ENCODE measurements around the gene PAM16.
"Not testable (repeated sequence)": the region's sequence is repeated elsewhere in the genome, so short reads cannot be mapped to it uniquely, and the experiment has no call there.

The PAM16 gene

DNA sequence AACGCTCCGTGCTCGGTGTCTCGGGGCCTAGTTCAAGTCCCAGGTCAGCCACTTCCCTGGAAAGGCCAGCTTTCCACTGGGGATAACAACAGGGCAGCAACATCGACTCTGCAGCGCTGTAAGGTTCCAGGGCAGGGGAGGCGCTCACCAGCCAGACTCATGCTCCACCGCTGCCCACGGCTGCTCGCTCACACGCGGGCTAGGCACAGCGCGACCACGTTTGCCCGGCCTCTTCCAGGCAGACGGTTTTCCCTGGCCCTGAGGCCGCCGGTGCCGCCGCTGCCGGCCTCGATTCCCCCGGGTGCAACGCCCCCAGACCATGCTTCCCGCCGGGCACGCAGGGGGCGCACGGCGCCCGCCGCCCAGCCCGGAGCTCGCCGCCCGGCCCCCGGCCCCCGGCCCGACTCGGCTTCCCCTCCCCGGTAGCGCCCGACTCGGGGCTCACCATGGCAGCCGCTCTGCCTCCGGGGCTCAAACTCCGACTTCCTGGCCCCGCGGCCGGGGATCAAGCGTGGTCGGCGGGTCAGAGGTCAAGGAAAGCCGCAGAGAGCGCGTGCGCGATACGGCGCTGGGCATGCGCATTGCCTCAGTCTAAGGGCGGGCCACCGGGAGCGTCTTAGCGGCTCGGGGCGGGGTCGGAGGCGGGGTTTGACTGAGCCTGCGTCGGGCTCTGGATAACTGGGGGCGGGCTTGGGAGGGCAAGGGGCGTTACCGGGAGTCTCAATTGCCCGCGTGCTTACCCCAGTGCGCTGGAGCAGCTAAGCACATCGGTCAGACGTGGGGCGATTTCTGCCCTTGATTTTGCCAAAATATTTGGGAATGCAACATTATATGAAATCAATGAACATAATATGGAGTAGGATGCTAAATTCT is at the start of gene PAM16:
Gene PAM16, minus strand, starts transcription at position 535 of the 873 bp plus-strand sequence. Its CDS starts 87 bp downstream, at position 448.
- DNase-seq = peak; percentile 87

DNA sequence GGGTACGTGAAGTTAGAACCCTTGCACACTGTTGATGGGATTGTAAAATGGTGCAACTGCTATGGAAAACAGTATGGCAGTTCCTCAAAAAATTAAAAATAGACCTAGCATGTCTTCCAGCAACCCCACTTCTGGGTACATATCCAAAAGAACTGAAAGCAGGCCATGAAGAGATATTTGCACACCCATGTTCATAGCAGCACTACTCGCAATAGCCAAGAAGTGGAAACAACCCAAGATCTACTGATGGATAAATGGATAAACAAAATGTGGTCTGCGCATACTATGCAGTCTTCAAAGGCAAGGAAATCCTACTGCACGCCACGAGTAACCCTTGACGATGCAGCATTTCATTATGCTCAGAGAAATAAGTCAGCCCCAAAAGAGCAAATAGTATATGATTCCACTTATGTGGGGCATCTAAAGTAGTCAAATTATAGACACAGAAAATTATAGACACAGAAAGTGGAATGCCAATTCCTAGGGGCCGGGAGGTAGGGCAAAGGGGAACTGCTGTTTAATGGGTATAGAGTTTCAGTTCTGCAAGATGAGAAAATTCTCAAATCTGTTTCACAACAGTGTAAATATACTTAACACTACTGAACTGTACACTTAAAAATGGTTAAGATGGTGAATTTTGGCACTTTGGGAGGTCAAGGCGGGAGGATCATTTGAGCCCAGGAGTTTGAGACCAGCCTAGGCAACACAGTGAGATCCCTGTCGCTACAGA is 48.0 kb upstream of the PAM16 start:
- no peak for DNase-seq

DNA sequence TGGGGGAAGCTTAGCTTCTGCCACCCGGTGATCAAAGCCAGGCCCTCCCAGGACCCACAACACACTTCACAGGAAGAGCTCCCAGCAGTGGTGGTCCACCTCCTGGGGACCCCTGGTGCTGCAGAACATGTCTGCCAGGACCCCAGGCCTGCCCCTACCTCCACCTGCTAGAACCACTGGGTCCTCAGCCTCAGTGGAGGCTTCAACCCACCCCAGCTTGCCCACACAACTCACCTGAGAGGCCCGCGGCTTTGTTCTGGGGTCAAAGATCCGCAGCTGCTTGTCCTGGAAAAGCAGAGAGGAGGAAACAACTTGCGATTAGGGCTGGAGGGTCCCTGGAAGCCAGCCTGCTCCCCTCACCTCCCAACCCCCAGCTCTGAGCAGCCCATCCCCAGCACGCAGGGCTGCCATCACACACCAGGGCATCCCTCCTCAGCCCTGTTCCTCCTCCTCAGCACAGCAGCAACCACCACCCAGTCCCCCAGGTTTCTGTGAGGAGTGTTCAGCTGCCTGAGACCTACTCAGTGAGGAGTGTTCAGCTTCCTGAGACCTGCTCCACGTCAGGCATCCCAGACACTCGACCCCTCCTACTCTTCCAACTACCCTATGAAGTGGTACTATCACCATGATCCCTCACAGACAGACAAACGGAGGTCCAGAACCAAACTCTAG is 44.1 kb upstream of the PAM16 start:
- no peak for DNase-seq

DNA sequence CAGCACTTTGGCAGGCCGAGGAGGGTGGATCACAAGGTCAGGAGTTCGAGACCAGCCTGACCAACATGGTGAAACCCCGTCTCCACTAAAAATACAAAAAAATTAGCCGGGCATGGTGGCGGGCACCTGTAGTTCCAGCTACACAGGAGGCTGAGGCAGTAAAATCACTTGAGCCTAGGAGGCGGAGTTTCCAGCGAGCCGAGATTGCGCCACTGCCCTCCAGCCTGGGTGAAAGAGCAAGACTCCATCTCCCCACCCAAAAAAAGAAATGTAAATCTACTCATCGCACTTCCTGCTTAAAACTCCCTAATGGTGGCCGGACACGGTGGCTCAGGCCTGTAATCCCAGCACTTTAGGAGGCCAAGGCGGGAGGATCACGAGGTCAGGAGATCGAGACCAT is 42.7 kb upstream of the PAM16 start:
- not testable (repeated sequence) for DNase-seq

DNA sequence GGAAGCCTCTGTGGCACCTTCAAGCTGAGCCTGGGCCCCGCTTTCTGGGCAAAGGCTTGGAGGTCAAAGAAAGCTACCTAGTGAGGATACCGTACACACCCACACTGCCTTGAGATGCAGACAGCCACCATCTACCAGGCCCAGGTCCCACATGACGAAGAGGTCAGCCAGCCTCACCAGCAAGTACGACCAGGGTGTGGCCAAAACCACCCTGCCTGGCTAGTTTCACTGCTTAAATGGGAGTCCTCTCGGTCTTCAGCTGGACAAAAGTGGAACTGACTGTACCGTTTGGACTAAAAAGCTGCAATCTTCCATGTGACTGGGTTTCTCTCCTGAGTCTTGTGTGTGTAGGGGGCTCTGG is 42.1 kb upstream of the PAM16 start:
- DNase-seq = no peak

DNA sequence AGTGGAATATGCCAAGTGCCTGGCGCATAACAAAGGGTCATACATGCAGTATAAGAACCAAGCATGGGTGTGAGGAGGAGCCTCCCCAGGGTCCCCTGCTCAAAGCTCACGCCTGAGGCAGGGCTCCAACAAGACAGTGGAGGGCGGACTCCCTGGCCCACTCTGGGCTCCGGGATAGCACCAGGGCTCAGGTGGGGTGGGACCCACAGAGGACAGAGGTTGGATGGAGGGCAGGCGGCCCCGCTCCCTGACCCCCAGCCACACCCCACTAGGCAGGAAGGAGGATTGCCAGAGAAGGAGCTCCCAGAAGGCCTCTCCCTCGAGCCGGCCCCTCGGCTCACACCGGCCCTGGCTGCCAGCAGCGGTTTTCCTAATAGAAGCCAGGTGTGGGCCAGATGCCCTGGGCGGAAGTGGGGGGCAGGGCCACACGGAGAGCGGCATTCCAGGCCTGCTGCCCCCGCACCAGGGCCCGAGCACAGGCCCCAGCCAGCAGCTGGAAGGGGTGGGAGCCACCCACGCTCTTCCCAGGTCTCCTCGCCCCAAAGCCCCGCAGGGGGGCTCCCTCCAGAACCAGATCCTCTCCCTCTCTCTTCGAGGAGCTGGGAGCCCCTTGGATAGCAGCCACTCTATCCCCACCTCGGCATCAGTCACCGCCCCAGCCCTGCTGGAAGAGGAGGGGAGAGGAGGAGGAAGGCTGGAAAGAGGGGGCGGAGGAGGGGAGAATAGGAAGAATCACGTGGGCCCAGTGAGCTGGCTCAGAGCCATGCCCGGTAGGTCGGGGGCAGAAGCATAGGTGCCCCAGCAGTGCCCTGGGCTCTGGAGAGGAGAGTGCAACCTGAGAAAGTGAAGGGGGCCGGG is 41.5 kb upstream of the PAM16 start:
- DNase-seq = no peak

DNA sequence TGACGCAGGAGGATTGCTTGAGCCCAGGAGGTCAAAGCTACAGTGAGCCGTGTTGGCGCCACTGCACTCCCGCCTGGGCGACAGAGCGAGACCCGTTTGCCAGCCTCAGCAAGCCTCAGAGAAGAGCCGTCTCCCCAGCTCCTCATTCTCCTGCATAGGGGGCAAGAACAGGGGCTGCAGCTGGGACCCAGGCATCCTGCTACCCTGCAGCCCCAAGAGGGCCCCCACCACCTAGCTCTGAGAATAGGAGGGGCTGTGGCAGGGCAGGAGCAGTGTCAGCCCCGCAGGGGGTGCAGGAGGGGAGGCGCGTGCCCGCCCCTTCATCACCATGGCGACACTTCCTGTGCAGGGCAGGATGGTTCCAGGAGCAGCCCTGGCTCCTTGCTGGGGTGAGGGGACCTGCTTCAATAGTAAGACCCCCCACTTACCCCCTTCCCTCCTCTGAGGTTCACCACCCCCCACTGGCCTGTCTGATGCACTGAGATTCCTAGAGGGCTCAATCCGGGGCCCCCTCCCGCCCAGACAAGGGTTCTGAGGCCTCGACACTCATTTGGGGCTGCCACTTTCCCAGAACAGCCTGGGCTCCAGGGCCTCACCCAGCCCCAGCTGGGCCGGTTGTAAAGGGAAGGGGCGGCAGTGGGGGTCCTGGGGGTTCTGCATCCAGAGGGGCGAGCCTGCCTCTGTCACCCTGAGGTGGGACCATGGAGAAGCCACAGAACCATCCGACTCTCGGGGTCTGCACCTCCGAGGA is 40.7 kb upstream of the PAM16 start:
- no peak for DNase-seq

DNA sequence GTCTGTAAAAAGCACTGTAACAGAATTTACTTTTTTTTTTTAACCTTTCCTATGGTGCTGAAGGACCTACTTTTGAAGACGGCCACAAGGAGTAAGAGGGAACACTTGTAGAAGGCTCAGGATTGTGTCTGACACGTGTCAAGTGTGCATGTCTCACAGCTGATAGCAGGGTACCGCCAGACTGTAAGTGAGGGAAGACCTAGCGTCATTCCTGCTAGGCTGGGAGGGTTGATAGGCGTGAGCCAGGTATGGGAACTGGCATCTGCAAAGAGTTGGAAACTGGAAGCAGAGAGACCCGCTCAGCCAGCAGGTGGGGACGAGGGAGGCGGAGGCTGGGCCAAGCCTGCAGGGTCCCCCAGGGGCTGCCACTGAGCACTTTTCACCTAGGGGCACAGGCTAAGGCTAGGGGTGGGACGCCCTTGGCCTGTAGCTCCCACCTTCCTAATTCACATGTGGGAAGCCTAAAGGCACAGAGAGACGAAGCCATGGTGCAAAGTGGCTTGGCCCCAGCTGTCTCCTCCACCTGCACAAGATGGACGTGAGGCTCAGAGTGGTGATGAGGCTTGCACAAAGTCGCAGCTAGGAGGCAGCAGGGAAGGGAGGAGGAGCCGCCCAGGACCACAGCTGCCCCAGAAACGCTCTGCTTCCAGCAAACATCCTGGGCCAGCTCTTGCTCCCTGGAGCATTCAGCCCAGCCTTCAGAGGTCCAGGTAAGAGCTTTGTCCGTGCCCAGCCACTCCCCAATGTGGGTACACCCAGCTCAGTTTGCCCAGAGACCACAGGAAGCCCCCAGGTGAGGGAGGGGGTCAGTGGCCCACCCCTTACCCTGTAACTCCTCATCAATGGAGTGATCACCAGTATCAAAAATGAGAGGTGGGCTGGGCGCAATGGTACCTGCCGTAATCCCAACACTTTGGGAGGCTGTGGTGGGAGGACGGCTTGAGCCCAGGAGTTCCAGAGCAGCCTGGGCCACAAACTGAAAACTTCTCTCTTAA is 39.4 kb upstream of the PAM16 start:
- no peak for DNase-seq

DNA sequence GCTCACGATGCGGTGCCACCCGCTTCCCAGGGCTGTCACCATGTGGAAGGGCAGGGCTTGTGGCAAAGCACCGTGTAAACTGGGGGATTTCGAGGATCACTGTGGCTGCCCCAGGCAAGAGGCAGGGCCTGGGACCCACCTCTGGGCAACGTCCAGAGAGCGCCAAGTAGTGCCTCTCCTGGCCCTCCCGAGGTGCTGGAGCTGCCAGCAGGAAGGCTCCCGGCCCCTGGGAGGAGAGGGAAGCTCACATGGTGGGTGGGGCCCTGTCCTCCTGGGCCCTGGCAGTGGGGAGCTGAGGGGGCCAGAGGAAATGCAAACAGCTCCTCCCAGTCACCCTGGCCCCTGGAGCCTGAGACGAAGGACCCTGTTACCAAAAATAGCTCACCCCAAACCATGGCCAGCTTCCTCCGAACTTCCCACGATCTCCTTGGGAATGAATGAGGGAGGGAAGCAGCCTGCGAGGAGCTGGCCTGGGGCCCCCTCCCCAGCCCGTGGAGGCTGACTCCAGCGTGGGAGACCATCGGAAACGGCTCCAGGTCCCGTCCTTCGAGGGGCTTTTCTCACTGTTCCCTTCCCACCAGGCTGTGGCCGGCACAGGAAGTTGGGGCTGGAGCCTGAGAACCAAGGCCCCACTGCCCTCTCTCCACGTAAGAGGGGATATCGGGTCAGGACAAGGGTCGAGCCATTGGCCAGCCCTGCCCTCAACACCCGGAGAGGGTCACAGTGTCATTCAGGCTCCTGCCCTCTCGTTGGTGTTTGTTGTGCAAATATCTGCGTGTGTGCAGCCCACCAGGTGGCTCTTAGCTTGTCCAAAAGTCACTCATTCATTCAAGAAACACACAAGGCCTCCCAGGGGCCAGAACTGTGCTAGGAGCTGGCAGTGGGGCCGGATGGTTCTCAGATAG is 38.2 kb upstream of the PAM16 start:
- DNase-seq = no peak

DNA sequence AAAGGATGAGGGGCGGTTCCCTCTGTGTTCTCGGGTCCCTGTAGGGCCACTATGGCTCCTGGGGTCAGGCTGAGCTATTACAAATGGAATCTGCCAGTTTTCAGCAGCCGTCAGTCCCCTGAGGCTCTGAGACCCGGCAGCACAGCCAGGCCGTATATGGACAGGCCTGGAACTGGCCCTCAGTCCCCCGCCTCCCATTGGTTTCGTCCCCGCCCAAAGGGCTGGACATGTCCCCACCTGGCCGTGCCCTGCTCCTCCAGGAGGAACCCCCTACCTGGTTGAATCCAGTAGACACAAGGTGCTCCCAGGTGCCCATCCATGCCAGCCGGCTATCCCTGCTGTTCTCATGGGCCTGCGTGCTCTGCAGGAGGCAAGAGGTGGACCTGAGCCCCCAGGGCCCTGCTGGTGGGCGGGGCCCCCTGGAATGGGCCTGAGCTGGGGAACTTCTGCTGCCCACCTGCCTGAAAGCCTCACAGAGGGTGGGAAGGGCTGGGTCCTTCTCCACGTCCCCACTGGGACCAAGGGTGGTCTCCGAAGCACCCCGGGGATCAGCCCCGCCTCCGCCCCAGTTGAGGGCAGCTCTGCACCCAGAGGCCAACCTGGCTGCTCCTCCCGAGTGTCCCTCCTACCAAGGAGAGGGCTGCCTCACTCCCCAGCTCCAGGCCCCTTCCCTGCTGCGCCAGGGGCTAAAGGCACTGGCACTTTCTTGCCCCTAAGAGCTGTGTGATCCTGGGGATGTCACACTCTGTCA is 37.3 kb upstream of the PAM16 start:
- DNase-seq = no peak

DNA sequence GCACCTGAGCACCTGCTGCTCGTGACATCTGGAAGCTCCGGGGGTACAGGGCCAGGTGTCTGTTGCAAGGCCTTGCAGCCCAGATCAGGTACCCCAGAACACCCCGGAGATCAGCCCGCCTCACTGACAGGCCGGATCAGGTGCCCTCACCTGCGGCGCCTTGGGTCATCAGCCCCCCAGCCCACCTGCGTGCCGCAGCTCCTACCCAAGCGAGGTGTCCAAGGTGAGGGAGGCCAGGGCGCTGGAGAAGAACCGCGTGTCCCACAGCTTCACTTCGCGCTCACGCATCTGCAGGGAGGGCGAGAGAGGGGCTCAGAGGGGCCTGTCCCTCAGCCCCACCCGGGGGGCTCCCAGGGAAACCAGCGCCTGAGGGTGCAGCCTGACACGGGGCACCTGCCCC is 36.7 kb upstream of the PAM16 start:
- no peak for DNase-seq

DNA sequence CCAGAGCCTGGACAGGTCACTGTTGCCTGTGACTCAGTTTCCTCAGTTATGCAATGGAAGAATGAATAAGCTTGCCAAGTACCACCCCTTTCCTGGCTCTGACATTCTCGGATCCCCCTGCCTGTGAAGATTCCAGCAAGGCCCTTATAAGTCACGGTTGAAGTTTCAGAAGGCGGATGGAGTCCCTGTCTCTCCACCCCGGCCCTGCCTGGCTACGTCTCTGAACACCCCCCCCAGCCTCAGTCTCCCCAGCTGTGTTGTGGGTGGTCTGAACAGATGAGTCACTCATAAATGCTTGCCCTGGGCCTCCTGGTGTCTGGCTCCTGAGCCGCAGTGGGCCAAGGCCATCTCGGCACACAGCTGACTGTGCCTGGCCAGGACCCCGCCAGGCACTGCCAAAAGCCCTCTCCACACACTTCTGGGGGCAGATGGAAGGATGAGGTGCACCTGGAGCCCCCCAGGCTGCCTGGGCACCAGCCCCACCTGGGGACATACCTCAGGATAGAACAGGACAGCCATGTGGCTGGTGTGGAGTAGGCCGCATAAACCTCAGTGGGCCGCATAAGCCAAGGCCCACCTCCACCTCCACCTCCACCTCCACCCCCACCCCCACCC is 35.9 kb upstream of the PAM16 start:
- no peak for DNase-seq

DNA sequence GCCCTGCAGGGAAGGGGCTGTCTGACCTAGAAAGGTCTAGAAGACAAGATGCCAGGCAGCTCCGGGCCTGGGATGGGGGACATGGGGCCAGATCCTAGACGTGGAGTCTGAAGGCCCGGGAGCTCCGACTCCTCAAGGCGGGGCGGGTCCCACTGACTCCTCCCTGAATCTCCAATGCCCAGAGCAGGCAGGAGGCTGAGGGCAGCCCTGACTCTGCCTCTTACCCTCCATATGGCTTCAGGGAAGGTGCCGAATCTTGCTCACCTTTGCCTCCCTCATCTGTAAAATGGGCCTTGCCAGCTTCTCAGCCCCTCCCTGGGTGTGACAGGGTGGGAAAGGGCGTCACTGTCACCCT is 35.3 kb upstream of the PAM16 start:
- DNase-seq = no peak

DNA sequence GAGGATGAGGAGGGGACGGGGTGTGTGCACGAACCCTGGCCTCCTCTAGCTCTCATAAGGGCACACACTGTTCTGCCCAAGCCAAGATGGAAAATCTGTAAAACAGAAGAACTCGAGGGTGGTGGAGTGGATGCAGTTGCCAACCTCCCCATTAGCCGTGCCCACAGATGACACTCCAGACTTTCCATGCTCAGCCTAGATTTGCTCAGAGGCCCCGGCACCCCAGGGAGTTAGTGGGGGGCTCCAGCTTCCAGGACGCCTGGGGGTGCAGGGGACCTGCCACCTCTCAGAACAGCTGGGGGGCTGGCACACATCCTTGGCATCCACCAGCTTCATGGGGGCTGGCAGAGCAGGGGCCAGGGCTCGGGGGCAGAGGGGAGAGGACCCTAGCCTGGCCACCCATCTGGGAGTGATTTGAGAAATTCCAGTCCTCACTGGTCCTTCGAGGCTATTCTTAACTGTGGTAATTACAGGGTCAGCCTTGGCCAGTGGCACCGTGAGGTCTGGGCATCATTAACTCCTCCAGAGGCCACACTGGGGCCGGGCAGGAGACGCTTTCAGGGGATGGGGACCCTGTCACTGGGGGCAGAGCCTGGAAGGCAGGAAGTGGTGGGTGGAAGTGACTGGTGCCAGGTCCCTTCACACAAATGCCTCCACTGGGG is 34.8 kb upstream of the PAM16 start:
- DNase-seq = no peak

DNA sequence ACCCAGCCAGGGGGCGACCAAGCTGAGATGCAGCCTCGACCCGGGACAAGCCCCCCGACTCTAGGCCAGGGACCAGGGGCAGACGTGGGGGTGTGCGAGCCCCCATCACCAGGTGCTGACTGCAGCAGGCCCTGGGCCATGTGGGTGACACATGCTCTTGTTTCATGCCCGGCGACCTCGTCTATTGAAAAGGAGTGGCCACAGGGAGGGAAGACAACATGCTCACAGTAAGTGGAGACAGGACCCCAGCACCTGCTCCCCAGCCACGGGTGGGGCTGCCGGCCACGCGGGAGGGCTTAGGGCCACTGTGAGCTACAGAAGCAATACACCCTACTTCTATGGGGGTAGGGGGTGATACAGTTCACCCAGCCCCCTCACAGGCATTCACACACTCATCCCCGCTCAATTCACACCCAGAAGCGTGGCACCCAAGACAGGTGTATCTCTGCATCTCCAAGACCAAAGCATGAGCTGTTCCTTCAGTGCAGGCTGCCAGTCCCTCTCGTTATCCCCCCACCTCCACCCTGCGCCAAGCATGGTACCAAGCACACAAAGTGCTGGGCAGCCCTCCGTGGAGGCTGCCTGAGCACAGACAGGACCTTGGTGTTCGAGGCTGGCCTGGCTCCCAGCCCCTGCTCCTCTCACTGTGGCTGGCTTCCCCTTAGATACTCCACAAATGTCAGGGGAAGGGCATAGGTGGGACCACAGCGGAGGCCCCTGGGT is 34.1 kb upstream of the PAM16 start:
- DNase-seq = no peak

DNA sequence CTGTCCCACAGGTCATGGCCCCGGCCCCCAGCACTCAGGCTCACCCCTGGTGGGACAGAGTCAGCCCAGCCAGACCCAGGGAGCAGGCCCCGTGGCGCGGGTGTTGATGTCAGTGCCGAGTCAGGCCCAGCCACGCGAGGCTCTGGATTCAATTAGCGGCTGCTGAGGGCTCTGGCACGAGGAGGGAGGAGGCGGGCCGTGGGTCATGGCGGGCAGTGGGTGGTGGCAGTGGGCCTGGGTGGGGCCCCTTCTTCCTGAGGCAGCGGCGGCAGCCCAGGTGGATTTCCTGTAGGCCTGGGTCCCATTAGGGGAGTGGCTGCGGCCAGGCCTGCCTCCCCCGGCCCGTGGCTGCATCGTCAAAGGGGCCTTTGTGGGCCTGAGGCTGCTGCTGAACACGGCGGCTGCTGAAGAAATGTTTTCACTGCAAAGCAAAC is 33.4 kb upstream of the PAM16 start:
- DNase-seq = no peak

Measured in NCI-H2107 (cell line).